ENCODE measurements around the gene MTCH2. TPM values are rescaled to one million over a fixed set of nuclear protein-coding genes. Genes with fewer than 3 reads are reported as not detected.

MTCH2 gene
- total and polyA plus RNA-seq, 7 experiments from 2014 or later: 19.8 to 88.6 (median 28.1) TPM

- DNase-seq (no peak), ATAC-seq (no peak)
- ChIA-PET POLR2A (interaction anchor here (0.5 to 1.0 kb wide), 2 partner anchors 56 to 118 kb away, joined by 3 to 6 read pairs; no protein-coding TSS in a partner anchor), CTCF (no interaction called here)
- intact Hi-C loops (cut with micrococcal nuclease): loop anchor here in 1 of 2 donors (10.0 kb wide), 1 partner anchor 105 kb away; no protein-coding TSS in a partner anchor
- peaks cover 0 to 8% (median 0%) of the 10 kb centered on the region in 7 donors for H3K4me1 Mint-ChIP-seq
- no peak overlapping the region for H3K4me3 Mint-ChIP-seq
- no peaks in the 10 kb centered on the region for H3K9me3 Mint-ChIP-seq
- no peaks in the 10 kb centered on the region for H3K36me3 ChIP-seq (ENCODE audit: control insufficient read depth in 2 of 3, insufficient read depth in 3 of 3, low read length in 3 of 3)
- no peak overlapping the region for H3K4me3 ChIP-seq (ENCODE audit: low read length)
- H3K36me3 Mint-ChIP-seq: peaks cover 4 to 18% (median 7%) of the 10 kb centered on the region in 5 donors
- H3K27ac ChIP-seq (ENCODE audit: low read depth, low read length): no peak overlapping the region
- H3K27me3 Mint-ChIP-seq: no peaks in the 10 kb centered on the region
- H3K9me3 ChIP-seq (ENCODE audit: control insufficient read depth in 2 of 3, low read length in 3 of 3): no peaks in the 10 kb centered on the region
- H3K27me3 ChIP-seq (ENCODE audit: control insufficient read depth in 2 of 2, insufficient read depth in 2 of 2, low read length in 2 of 2): no peaks in the 10 kb centered on the region
- H3K4me1 ChIP-seq (ENCODE audit: control insufficient read depth in 2 of 2, insufficient read depth in 2 of 2, low read length in 2 of 2): no peaks in the 10 kb centered on the region
- H3K27ac Mint-ChIP-seq: peak overlapping the region in 4 of 9 donors; percentile 1 to 38 (median 4)
Observed at GRCh38 chr11:47609675-47610074, 32.7 kb downstream of the MTCH2 start.

GRCh38 chr11:47607380-47607779 lies 35.0 kb downstream of the MTCH2 start:
- no peaks in the 10 kb centered on the region for H3K9me3 ChIP-seq (ENCODE audit: control insufficient read depth in 2 of 3, low read length in 3 of 3)
- no peaks in the 10 kb centered on the region for H3K36me3 ChIP-seq (ENCODE audit: control insufficient read depth in 2 of 3, insufficient read depth in 3 of 3, low read length in 3 of 3)
- ChIA-PET POLR2A (interaction anchor here (1.1 kb wide), 1 partner anchor 12 kb away, joined by 3 read pairs; no protein-coding TSS in a partner anchor), CTCF (no interaction called here)
- DNase-seq: no peak
- no peak overlapping the region for H3K4me3 Mint-ChIP-seq
- H3K36me3 Mint-ChIP-seq: peaks cover 4 to 18% (median 4%) of the 10 kb centered on the region in 5 donors
- peaks cover 0 to 8% (median 0%) of the 10 kb centered on the region in 7 donors for H3K4me1 Mint-ChIP-seq
- no peaks in the 10 kb centered on the region for H3K27me3 Mint-ChIP-seq
- no peaks in the 10 kb centered on the region for H3K27me3 ChIP-seq (ENCODE audit: control insufficient read depth in 2 of 2, insufficient read depth in 2 of 2, low read length in 2 of 2)
- no peaks in the 10 kb centered on the region for H3K9me3 Mint-ChIP-seq
- ATAC-seq: no peak
- no peaks in the 10 kb centered on the region for H3K4me1 ChIP-seq (ENCODE audit: control insufficient read depth in 2 of 2, insufficient read depth in 2 of 2, low read length in 2 of 2)
- intact Hi-C loops (cut with micrococcal nuclease): no loop called here
- no peak overlapping the region for H3K27ac Mint-ChIP-seq
- no peak overlapping the region for H3K4me3 ChIP-seq (ENCODE audit: low read length)
- no peak overlapping the region for H3K27ac ChIP-seq (ENCODE audit: low read depth, low read length)

GRCh38 chr11:47606731-47607130 lies 35.6 kb downstream of the MTCH2 start:
- POLR2A ChIA-PET: interaction anchor here (0.5 kb wide), 1 partner anchor 80 kb away, joined by 3 read pairs; no protein-coding TSS in a partner anchor
- Mint-ChIP-seq H3K27ac (no peak overlapping the region), H3K4me3 (no peak overlapping the region), H3K9me3 (no peaks in the 10 kb centered on the region), H3K4me1 (peaks cover 0 to 8% (median 0%) of the 10 kb centered on the region in 7 donors), H3K36me3 (peaks cover 4 to 18% (median 4%) of the 10 kb centered on the region in 5 donors), H3K27me3 (no peaks in the 10 kb centered on the region)
- no peak for ATAC-seq
- intact Hi-C loops (cut with micrococcal nuclease): no loop called here
- Histone ChIP-seq H3K36me3 (ENCODE audit: control insufficient read depth in 2 of 3, insufficient read depth in 3 of 3, low read length in 3 of 3) (no peaks in the 10 kb centered on the region), H3K4me3 (ENCODE audit: low read length) (no peak overlapping the region), H3K4me1 (ENCODE audit: control insufficient read depth in 2 of 2, insufficient read depth in 2 of 2, low read length in 2 of 2) (no peaks in the 10 kb centered on the region), H3K27ac (ENCODE audit: low read depth, low read length) (no peak overlapping the region), H3K27me3 (ENCODE audit: control insufficient read depth in 2 of 2, insufficient read depth in 2 of 2, low read length in 2 of 2) (no peaks in the 10 kb centered on the region), H3K9me3 (ENCODE audit: control insufficient read depth in 2 of 3, low read length in 3 of 3) (no peaks in the 10 kb centered on the region)
- DNase-seq: no peak
- CTCF ChIA-PET: no interaction called here

GRCh38 chr11:47605921-47606320 lies 36.4 kb downstream of the MTCH2 start:
- H3K27me3 ChIP-seq (ENCODE audit: control insufficient read depth in 2 of 2, insufficient read depth in 2 of 2, low read length in 2 of 2): no peaks in the 10 kb centered on the region
- no peak for ATAC-seq
- no peak overlapping the region for H3K27ac Mint-ChIP-seq
- ChIA-PET POLR2A (interaction anchor here (1.8 kb wide), 1 partner anchor 14 kb away, joined by 4 read pairs; no protein-coding TSS in a partner anchor), CTCF (interaction anchor here (0.7 kb wide), 1 partner anchor 367 kb away, joined by 3 read pairs; no protein-coding TSS in a partner anchor)
- H3K9me3 ChIP-seq (ENCODE audit: control insufficient read depth in 2 of 3, low read length in 3 of 3): no peaks in the 10 kb centered on the region
- no peaks in the 10 kb centered on the region for H3K36me3 ChIP-seq (ENCODE audit: control insufficient read depth in 2 of 3, insufficient read depth in 3 of 3, low read length in 3 of 3)
- no peaks in the 10 kb centered on the region for H3K4me1 ChIP-seq (ENCODE audit: control insufficient read depth in 2 of 2, insufficient read depth in 2 of 2, low read length in 2 of 2)
- DNase-seq: no peak
- no peak overlapping the region for H3K4me3 Mint-ChIP-seq
- H3K27me3 Mint-ChIP-seq: no peaks in the 10 kb centered on the region
- H3K36me3 Mint-ChIP-seq: peaks cover 4 to 18% (median 4%) of the 10 kb centered on the region in 5 donors
- intact Hi-C loops (cut with micrococcal nuclease): no loop called here
- no peak overlapping the region for H3K4me3 ChIP-seq (ENCODE audit: low read length)
- H3K27ac ChIP-seq (ENCODE audit: low read depth, low read length): no peak overlapping the region
- peaks cover 0 to 8% (median 0%) of the 10 kb centered on the region in 7 donors for H3K4me1 Mint-ChIP-seq
- H3K9me3 Mint-ChIP-seq: no peaks in the 10 kb centered on the region

GRCh38 chr11:47603295-47603694 lies 39.1 kb downstream of the MTCH2 start:
- Mint-ChIP-seq H3K4me1 (no peaks in the 10 kb centered on the region), H3K27ac (no peak overlapping the region), H3K9me3 (no peaks in the 10 kb centered on the region), H3K27me3 (peaks cover 0 to 6% (median 0%) of the 10 kb centered on the region in 5 donors), H3K36me3 (peaks cover 0 to 17% (median 9%) of the 10 kb centered on the region in 5 donors), H3K4me3 (no peak overlapping the region)
- Histone ChIP-seq H3K27me3 (ENCODE audit: control insufficient read depth in 2 of 2, insufficient read depth in 2 of 2, low read length in 2 of 2) (no peaks in the 10 kb centered on the region), H3K4me1 (ENCODE audit: control insufficient read depth in 2 of 2, insufficient read depth in 2 of 2, low read length in 2 of 2) (no peaks in the 10 kb centered on the region), H3K27ac (ENCODE audit: low read depth, low read length) (no peak overlapping the region), H3K4me3 (ENCODE audit: low read length) (no peak overlapping the region), H3K9me3 (ENCODE audit: control insufficient read depth in 2 of 3, low read length in 3 of 3) (no peaks in the 10 kb centered on the region), H3K36me3 (ENCODE audit: control insufficient read depth in 2 of 3, insufficient read depth in 3 of 3, low read length in 3 of 3) (no peaks in the 10 kb centered on the region)
- intact Hi-C loops (cut with micrococcal nuclease): no loop called here
- CTCF ChIA-PET: no interaction called here
- DNase-seq: no peak
- no peak for ATAC-seq
- POLR2A ChIA-PET: no interaction called here

GRCh38 chr11:47599902-47600301 lies 42.5 kb downstream of the MTCH2 start:
- Histone ChIP-seq H3K36me3 (ENCODE audit: control insufficient read depth in 2 of 3, insufficient read depth in 3 of 3, low read length in 3 of 3) (no peaks in the 10 kb centered on the region), H3K27me3 (ENCODE audit: control insufficient read depth in 2 of 2, insufficient read depth in 2 of 2, low read length in 2 of 2) (no peaks in the 10 kb centered on the region), H3K4me1 (ENCODE audit: control insufficient read depth in 2 of 2, insufficient read depth in 2 of 2, low read length in 2 of 2) (no peaks in the 10 kb centered on the region), H3K9me3 (ENCODE audit: control insufficient read depth in 2 of 3, low read length in 3 of 3) (no peaks in the 10 kb centered on the region), H3K27ac (ENCODE audit: low read depth, low read length) (no peak overlapping the region), H3K4me3 (ENCODE audit: low read length) (no peak overlapping the region)
- H3K27me3 Mint-ChIP-seq: peaks cover 8 to 15% (median 11%) of the 10 kb centered on the region in 5 donors
- H3K4me1 Mint-ChIP-seq: no peaks in the 10 kb centered on the region
- peaks cover 0 to 5% (median 0%) of the 10 kb centered on the region in 5 donors for H3K36me3 Mint-ChIP-seq
- H3K4me3 Mint-ChIP-seq: no peak overlapping the region
- H3K27ac Mint-ChIP-seq: no peak overlapping the region
- intact Hi-C loops (cut with micrococcal nuclease): loop anchor here in 1 of 2 donors (10.0 kb wide), 1 partner anchor 65 kb away; no protein-coding TSS in a partner anchor
- POLR2A ChIA-PET: no interaction called here
- ATAC-seq: no peak
- no peak for DNase-seq
- CTCF ChIA-PET: no interaction called here
- H3K9me3 Mint-ChIP-seq: no peaks in the 10 kb centered on the region

- Histone ChIP-seq H3K4me3 (ENCODE audit: low read length) (no peak overlapping the region), H3K36me3 (ENCODE audit: control insufficient read depth in 2 of 3, insufficient read depth in 3 of 3, low read length in 3 of 3) (no peaks in the 10 kb centered on the region), H3K27ac (ENCODE audit: low read depth, low read length) (no peak overlapping the region), H3K27me3 (ENCODE audit: control insufficient read depth in 2 of 2, insufficient read depth in 2 of 2, low read length in 2 of 2) (peaks cover 6 to 25% of the 10 kb centered on the region in 2 donors), H3K9me3 (ENCODE audit: control insufficient read depth in 2 of 3, low read length in 3 of 3) (no peaks in the 10 kb centered on the region), H3K4me1 (ENCODE audit: control insufficient read depth in 2 of 2, insufficient read depth in 2 of 2, low read length in 2 of 2) (peaks cover 0 to 6% of the 10 kb centered on the region in 2 donors)
- Mint-ChIP-seq H3K4me1 (peaks cover 0 to 14% (median 9%) of the 10 kb centered on the region in 7 donors), H3K36me3 (peaks cover 0 to 5% (median 0%) of the 10 kb centered on the region in 5 donors), H3K27ac (no peak overlapping the region), H3K4me3 (no peak overlapping the region), H3K9me3 (no peaks in the 10 kb centered on the region), H3K27me3 (peaks cover 36 to 39% (median 37%) of the 10 kb centered on the region in 5 donors)
- CTCF ChIA-PET: no interaction called here
- ATAC-seq (no peak), DNase-seq (no peak)
- POLR2A ChIA-PET: interaction anchor here (0.9 kb wide), 1 partner anchor 44 kb away, joined by 4 read pairs; no protein-coding TSS in a partner anchor
- intact Hi-C loops (cut with micrococcal nuclease): loop anchor here in 1 of 2 donors (10.0 kb wide), 1 partner anchor 61 kb away; no protein-coding TSS in a partner anchor
Observed at GRCh38 chr11:47595967-47596366, 46.4 kb downstream of the MTCH2 start.
